Stimulated activated naive CD4-positive, alpha-beta T cell (primary cell): ENCODE results near the gene EDIL3.
"Not testable (repeated sequence)": the region's sequence is repeated elsewhere in the genome, so short reads cannot be mapped to it uniquely, and the experiment has no call there.

ENCODE experiments used
- DNase-seq, 6 experiments: peaks; one replicate each; lab custom pipeline; 2025; lab: John Stamatoyannopoulos, UW

EDIL3 gene

GRCh38 chr5:84059672-84060071 lies 325.0 kb downstream of the EDIL3 start:
- no peak for DNase-seq

- DNase-seq, result no peak
These were observed 326.1 kb downstream of the EDIL3 start for GRCh38 chr5:84058561-84058960.

- DNase-seq, result no peak
These were observed 327.5 kb downstream of the EDIL3 start for GRCh38 chr5:84057211-84057610.

GRCh38 chr5:84045964-84046363 lies 338.7 kb downstream of the EDIL3 start:
- no peak for DNase-seq

- DNase-seq, result no peak
These were observed 347.8 kb downstream of the EDIL3 start for GRCh38 chr5:84036842-84037241.

- DNase-seq, result no peak
These were observed 352.4 kb downstream of the EDIL3 start for GRCh38 chr5:84032324-84032723.

- DNase-seq, result no peak
These were observed 356.6 kb downstream of the EDIL3 start for GRCh38 chr5:84028093-84028492.

- not testable (repeated sequence) for DNase-seq
These were observed 366.2 kb downstream of the EDIL3 start for GRCh38 chr5:84018521-84018920.

GRCh38 chr5:84017523-84018172 lies 367.0 kb downstream of the EDIL3 start:
- DNase-seq, result no peak

GRCh38 chr5:84016085-84016484 lies 368.6 kb downstream of the EDIL3 start:
- DNase-seq, result no peak

- no peak for DNase-seq
These were observed 369.7 kb downstream of the EDIL3 start for GRCh38 chr5:84014966-84015365.

- no peak for DNase-seq
These were observed 390.9 kb downstream of the EDIL3 start for GRCh38 chr5:83993803-83994202.

GRCh38 chr5:83991566-83992224 lies 393.0 kb downstream of the EDIL3 start:
- no peak for DNase-seq

- DNase-seq, result no peak
These were observed 396.4 kb downstream of the EDIL3 start for GRCh38 chr5:83988293-83988685.

GRCh38 chr5:83987513-83988292 lies 397.0 kb downstream of the EDIL3 start:
- DNase-seq, result no peak

GRCh38 chr5:83983852-83984251 lies 400.8 kb downstream of the EDIL3 start:
- DNase-seq, result no peak

GRCh38 chr5:83973925-83974815 lies 410.5 kb downstream of the EDIL3 start:
- no peak for DNase-seq

- DNase-seq, result no peak
These were observed 411.8 kb downstream of the EDIL3 start for GRCh38 chr5:83972909-83973308.

- no peak for DNase-seq
These were observed 412.4 kb downstream of the EDIL3 start for GRCh38 chr5:83972236-83972635.

GRCh38 chr5:83967417-83967816 lies 417.3 kb downstream of the EDIL3 start:
- DNase-seq, result no peak

GRCh38 chr5:83965441-83965840 lies 419.2 kb downstream of the EDIL3 start:
- DNase-seq, result no peak

- DNase-seq, result no peak
These were observed 420.4 kb downstream of the EDIL3 start for GRCh38 chr5:83964271-83964670.
